Stimulated activated CD4-positive, alpha-beta T cell treated with anti-CD3 and anti-CD28 coated beads, Interleukin-2, amount 100 ng/mL, for 4 hours (primary cell): ENCODE results near the gene HSD17B13.

Experiments used
- DNase-seq: peaks from one replicate; pipeline ENCODE4 v3.0.0-alpha.2; 2020; ENCODE audit warnings: low read depth

The HSD17B13 gene

GRCh38 chr4:87262886-87263285 is 59.8 kb downstream of the HSD17B13 start:
- no peak for DNase-seq

GRCh38 chr4:87260477-87260876 is 62.2 kb downstream of the HSD17B13 start:
- no peak for DNase-seq

GRCh38 chr4:87258677-87259076 is 64.0 kb downstream of the HSD17B13 start:
- DNase-seq = no peak

GRCh38 chr4:87257523-87257922 is 65.2 kb downstream of the HSD17B13 start:
- no peak for DNase-seq

- no peak for DNase-seq
Observed at GRCh38 chr4:87255755-87256154, 66.9 kb downstream of the HSD17B13 start.
